ENCODE measurements around the gene MLYCD.
A peak's percentile ranks its signal among the peaks of the same experiment; 100 is the strongest.

The MLYCD gene

GRCh38 chr16:83907631-83908250 is 8.8 kb downstream of the MLYCD start:
- Mint-ChIP-seq H3K9me3 (no peaks in the 10 kb centered on the region), H3K27ac (no peak overlapping the region), H3K4me3 (no peak overlapping the region), H3K27me3 (no peaks in the 10 kb centered on the region), H3K36me3 (peaks cover 26% of the 10 kb centered on the region), H3K4me1 (peaks cover 2% of the 10 kb centered on the region)
- ATAC-seq (ENCODE audit: low read depth) (no peak), DNase-seq (ENCODE audit: low spot score in 2 of 2) (no peak)

DNA sequence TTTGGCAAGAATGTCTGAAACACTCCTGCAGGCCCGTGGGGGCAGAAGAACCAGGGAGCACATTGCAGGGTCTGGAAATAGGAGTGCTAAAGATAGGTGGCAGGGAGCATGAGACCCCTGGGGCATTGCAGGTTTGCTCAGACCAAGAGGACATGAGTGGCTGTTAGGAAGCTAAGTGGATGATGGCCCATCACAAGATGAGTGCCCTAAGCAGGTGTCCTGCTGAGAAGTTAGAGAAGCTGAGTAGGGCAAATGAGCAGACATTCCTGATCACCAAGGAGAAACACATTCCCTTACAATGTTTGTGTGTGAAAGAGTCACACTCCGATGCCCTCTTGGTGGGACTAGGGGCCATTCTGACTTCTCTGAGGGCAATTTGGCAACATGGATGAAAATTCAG is 9.9 kb downstream of the MLYCD start:
- Mint-ChIP-seq H3K36me3 (peaks cover 28% of the 10 kb centered on the region), H3K9me3 (no peaks in the 10 kb centered on the region), H3K4me1 (no peaks in the 10 kb centered on the region), H3K4me3 (no peak overlapping the region), H3K27me3 (no peaks in the 10 kb centered on the region), H3K27ac (peak overlapping the region; percentile 35)
- DNase-seq (ENCODE audit: low spot score in 2 of 2) (no peak), ATAC-seq (ENCODE audit: low read depth) (no peak)

GRCh38 chr16:83911290-83911689 is 12.4 kb downstream of the MLYCD start:
- Mint-ChIP-seq H3K36me3 (peaks cover 38% of the 10 kb centered on the region), H3K4me1 (no peaks in the 10 kb centered on the region), H3K27ac (no peak overlapping the region), H3K27me3 (no peaks in the 10 kb centered on the region), H3K9me3 (no peaks in the 10 kb centered on the region), H3K4me3 (no peak overlapping the region)
- no peak for DNase-seq (ENCODE audit: low spot score in 2 of 2)
- no peak for ATAC-seq (ENCODE audit: low read depth)

DNA sequence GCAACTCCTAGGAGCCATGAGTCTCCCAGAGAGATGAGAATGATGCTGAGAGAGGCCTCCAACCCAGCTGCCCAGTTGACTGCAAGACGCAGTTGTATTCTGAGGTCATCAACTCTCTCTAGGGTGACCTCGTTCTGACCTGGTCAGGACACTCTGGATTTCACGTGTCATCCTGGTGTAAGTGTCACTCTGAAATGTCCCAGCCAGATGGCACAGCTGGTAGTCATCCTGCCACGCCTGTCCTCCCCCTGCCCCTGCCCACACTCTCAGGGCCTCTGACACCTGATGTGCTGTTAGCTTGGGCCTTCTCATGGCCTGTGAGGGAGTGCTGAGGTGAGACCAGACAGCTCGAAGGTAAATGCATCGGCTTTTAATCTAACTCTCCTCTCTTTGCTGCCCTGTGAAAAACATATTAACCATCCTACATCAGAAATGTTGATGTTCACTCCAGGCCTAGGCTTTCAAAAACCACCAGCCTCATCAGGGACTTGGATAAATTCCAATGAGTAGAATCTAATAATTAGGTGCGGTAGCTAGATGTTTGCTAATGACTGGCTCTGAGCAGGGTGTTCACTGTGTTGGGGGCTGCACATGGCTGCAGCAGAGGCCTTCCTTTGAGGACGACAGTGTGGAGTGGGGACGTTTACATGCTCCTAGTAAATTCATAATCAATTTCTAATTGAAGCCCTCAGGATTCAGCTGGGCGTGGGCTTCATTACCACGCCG is 13.8 kb downstream of the MLYCD start:
- DNase-seq (ENCODE audit: low spot score in 2 of 2) (no peak), ATAC-seq (ENCODE audit: low read depth) (no peak)
- Mint-ChIP-seq H3K27me3 (no peaks in the 10 kb centered on the region), H3K27ac (no peak overlapping the region), H3K4me1 (no peaks in the 10 kb centered on the region), H3K9me3 (no peaks in the 10 kb centered on the region), H3K4me3 (no peak overlapping the region), H3K36me3 (peaks cover 37% of the 10 kb centered on the region)

DNA sequence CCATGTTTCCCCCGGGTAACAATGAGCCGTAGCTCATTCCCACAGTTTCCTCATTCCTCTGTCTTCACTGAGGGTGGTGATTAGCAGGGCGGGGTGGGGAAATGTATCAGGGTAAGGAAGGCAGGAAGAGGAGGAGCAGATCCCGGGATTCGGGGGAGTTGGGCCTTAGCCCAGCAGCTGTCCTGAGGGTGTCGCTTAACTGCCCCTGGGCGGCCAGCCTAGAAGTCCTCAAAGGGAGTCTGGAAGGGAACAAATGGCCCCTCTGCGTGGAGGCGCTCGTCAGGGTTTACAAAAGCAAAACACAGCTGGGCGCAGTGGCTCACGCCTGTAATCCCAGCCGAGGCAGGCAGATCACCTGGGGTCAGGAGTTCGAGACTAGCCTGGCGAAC is 14.3 kb downstream of the MLYCD start:
- no peak for DNase-seq (ENCODE audit: low spot score in 2 of 2)
- Mint-ChIP-seq H3K4me3 (no peak overlapping the region), H3K36me3 (peaks cover 40% of the 10 kb centered on the region), H3K27ac (no peak overlapping the region), H3K4me1 (no peaks in the 10 kb centered on the region), H3K9me3 (no peaks in the 10 kb centered on the region), H3K27me3 (no peaks in the 10 kb centered on the region)
- ATAC-seq (ENCODE audit: low read depth): no peak

GRCh38 chr16:83914091-83914710 is 15.3 kb downstream of the MLYCD start:
- H3K4me1 Mint-ChIP-seq: no peaks in the 10 kb centered on the region
- DNase-seq (ENCODE audit: low spot score in 2 of 2) (no peak), ATAC-seq (ENCODE audit: low read depth) (no peak)
- peaks cover 40% of the 10 kb centered on the region for H3K36me3 Mint-ChIP-seq
- no peaks in the 10 kb centered on the region for H3K9me3 Mint-ChIP-seq
- no peak overlapping the region for H3K4me3 Mint-ChIP-seq
- H3K27ac Mint-ChIP-seq: no peak overlapping the region
- H3K27me3 Mint-ChIP-seq: no peaks in the 10 kb centered on the region

DNA sequence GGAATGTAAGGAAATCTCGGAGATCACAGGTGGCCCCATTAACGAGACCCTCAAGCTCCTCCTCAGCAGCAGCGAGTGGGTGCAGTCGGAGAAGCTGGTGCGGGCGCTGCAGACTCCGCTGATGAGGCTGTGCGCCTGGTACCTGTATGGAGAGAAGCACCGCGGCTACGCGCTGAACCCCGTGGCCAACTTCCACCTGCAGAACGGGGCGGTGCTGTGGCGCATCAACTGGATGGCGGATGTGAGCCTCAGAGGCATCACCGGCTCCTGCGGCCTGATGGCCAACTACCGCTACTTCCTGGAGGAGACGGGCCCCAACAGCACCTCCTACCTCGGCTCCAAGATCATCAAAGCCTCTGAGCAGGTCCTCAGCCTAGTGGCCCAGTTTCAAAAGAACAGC is 16.2 kb downstream of the MLYCD start:
- no peak overlapping the region for H3K4me3 Mint-ChIP-seq
- H3K27me3 Mint-ChIP-seq: no peaks in the 10 kb centered on the region
- no peaks in the 10 kb centered on the region for H3K4me1 Mint-ChIP-seq
- DNase-seq (ENCODE audit: low spot score in 2 of 2) (no peak), ATAC-seq (ENCODE audit: low read depth) (no peak)
- no peak overlapping the region for H3K27ac Mint-ChIP-seq
- H3K9me3 Mint-ChIP-seq: no peaks in the 10 kb centered on the region
- H3K36me3 Mint-ChIP-seq: peaks cover 40% of the 10 kb centered on the region

GRCh38 chr16:83915491-83915890 is 16.6 kb downstream of the MLYCD start:
- H3K36me3 Mint-ChIP-seq: peaks cover 42% of the 10 kb centered on the region
- H3K4me1 Mint-ChIP-seq: no peaks in the 10 kb centered on the region
- H3K4me3 Mint-ChIP-seq: no peak overlapping the region
- ATAC-seq (ENCODE audit: low read depth) (no peak), DNase-seq (ENCODE audit: low spot score in 2 of 2) (no peak)
- H3K9me3 Mint-ChIP-seq: no peaks in the 10 kb centered on the region
- H3K27ac Mint-ChIP-seq: no peak overlapping the region
- H3K27me3 Mint-ChIP-seq: no peaks in the 10 kb centered on the region

DNA sequence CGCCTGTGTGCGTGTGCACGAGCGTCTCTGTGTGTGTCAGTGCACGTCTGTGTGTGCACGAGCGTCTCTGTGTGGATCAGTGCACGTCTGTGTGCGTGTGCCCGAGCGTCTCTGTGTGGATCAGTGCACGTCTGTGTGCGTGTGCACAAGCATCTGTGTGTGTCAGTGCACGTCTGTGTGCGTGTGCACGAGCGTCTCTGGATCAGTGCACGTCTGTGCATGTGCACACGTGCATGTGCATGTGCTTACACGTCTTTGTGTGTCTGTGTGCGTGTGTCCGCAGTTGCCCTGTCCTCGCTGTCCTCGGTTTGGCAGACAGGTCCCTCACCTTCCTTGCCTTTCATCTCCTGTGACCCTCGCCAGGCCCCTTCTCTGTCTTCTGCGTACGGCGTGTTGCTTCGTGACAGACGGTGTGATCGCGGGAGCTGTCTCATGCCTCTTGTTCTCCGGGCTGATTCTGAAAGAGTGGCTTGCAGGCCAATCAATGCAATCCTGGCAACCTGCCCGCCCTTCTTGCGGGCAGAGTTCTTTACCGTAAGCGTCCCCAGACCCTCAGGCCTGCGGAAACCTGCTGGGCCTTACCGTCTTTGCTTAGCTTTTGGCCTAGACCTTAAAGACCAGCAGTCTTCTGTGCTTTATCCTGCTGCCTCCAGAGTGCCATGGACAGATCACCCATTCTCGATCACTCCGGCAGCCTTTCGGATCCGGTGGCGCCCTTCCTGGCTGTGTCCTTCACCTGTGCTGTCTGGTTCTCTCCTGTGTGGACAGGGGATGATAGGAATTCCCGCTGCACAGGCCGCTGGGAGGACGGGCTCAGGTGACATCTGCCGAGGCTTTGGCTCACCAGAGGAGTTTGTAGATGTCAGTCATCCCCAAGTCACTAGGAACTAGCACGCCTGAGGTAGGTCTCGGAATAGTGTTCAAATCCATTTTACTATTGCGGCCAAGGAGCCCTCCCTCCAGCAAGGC is 18.5 kb downstream of the MLYCD start:
- Mint-ChIP-seq H3K4me3 (no peak overlapping the region), H3K27ac (no peak overlapping the region), H3K36me3 (peaks cover 49% of the 10 kb centered on the region), H3K4me1 (peaks cover 4% of the 10 kb centered on the region), H3K27me3 (no peaks in the 10 kb centered on the region), H3K9me3 (peaks cover 3% of the 10 kb centered on the region)
- no peak for DNase-seq (ENCODE audit: low spot score in 2 of 2)
- ATAC-seq (ENCODE audit: low read depth): no peak

DNA sequence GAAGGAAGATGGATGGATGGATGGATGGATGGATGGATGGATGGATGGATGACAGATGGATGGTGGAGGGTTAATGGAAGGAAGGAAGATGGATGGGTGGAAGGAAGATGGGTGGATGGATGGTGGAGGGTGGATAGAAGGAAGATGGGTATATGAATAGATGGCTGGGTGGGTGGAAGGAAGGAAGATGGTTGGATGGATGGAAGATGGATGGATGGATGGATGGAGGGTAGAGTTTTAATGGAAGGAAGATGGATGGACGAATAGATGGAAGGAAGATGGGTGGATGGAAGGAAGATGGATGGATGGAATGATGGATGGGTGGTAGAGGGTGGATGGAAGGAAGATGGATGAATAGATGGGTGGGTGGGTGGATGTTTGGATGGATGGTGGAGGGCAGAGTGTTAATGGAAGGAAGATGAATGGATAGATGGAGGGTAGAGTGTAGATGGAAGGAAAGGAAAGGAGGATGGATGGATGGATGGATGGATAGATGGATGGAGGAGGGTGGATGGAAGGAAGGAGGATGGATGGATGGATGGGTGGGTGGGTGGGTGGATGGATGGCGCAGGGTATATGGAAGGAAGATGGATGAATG is 22.1 kb downstream of the MLYCD start:
- Mint-ChIP-seq H3K27ac (no peak overlapping the region), H3K4me1 (peaks cover 9% of the 10 kb centered on the region), H3K27me3 (no peaks in the 10 kb centered on the region), H3K36me3 (peaks cover 42% of the 10 kb centered on the region), H3K9me3 (peaks cover 3% of the 10 kb centered on the region), H3K4me3 (no peak overlapping the region)
- no peak for ATAC-seq (ENCODE audit: low read depth)
- no peak for DNase-seq (ENCODE audit: low spot score in 2 of 2)

DNA sequence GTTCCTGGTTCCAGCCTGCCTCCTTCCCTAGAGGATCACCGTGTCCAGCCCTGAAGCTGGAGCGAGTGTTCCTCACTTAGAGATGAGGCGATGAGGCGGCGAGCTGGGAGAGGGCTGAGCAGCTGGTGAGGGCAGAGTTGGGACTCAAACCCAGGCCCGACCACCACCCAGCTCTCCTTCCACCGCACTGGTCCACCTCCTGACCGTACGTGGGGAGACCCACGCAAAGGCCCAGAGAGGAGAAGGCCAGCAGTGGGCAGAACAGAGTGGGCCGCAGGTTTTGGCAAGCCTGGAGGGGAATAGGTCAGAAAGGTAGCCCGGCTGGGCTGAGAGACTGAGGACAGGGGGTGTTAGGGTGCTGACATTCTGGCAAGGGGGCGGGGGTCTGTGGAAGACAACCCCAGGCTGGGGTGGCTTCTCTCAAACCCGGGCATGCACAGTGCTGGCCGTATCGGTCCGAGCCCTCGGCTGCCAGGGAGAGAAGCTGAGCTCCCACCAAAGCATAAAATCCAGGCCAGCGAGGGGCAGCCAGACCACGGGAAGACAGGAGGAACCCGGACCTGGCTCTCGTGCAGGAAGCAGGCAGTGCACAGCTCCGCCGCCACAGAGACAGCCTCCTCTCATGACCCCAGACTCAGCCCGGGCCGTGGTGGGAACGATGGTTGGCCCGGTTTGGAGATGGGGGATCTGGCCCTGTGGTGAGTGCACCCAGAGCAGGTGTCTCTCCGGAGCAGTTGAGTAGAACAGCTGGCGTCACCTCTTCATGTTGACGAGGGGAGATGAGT is 24.9 kb downstream of the MLYCD start:
- Mint-ChIP-seq H3K36me3 (peaks cover 27% of the 10 kb centered on the region), H3K4me3 (no peak overlapping the region), H3K27ac (no peak overlapping the region), H3K27me3 (no peaks in the 10 kb centered on the region), H3K9me3 (peaks cover 3% of the 10 kb centered on the region), H3K4me1 (peaks cover 14% of the 10 kb centered on the region)
- ATAC-seq (ENCODE audit: low read depth): no peak
- DNase-seq (ENCODE audit: low spot score in 2 of 2): no peak

- no peak for ATAC-seq (ENCODE audit: low read depth)
- Mint-ChIP-seq H3K27ac (no peak overlapping the region), H3K9me3 (peaks cover 3% of the 10 kb centered on the region), H3K4me3 (no peak overlapping the region), H3K36me3 (peaks cover 19% of the 10 kb centered on the region), H3K27me3 (no peaks in the 10 kb centered on the region), H3K4me1 (peaks cover 14% of the 10 kb centered on the region)
- no peak for DNase-seq (ENCODE audit: low spot score in 2 of 2)
Observed at GRCh38 chr16:83924686-83925085, 25.8 kb downstream of the MLYCD start.

Data from memory B cell (primary cell).